Measurements from ENCODE around the gene CYP2F1.
"Not testable (repeated sequence)": the region's sequence is repeated elsewhere in the genome, so short reads cannot be mapped to it uniquely, and the experiment has no call there.

CYP2F1 gene

DNA sequence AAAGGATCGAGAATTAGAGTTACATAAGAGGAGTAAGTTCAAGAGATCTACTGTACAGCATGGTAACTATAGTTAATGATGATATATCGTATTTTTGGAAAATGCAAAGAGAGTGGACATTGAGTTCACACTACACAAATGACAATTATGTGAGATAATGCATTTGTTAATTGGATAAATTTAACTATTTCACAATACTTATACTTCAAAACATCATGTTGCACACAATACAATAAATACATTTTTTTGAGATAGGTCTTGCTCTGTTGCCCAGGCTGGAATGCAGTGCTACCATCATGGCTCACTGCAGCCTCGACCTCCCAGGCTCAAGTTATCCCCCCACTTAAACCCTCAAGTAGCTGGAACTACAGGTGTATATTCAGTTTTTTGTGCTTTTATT lies 8.1 kb upstream of the CYP2F1 start:
- intact Hi-C loops (cut with DNase I; ENCODE audit: low total_unique reads), result no loop called here
- H3K36me3 ChIP-seq, result no peaks in the 10 kb centered on the region
- H3K9me3 ChIP-seq, result peaks cover 0 to 7% (median 6%) of the 10 kb centered on the region in 3 donors
- H3K4me3 ChIP-seq, result no peak overlapping the region
- H3K27me3 ChIP-seq, result no peaks in the 10 kb centered on the region
- TF ChIP-seq, protein P1, sequence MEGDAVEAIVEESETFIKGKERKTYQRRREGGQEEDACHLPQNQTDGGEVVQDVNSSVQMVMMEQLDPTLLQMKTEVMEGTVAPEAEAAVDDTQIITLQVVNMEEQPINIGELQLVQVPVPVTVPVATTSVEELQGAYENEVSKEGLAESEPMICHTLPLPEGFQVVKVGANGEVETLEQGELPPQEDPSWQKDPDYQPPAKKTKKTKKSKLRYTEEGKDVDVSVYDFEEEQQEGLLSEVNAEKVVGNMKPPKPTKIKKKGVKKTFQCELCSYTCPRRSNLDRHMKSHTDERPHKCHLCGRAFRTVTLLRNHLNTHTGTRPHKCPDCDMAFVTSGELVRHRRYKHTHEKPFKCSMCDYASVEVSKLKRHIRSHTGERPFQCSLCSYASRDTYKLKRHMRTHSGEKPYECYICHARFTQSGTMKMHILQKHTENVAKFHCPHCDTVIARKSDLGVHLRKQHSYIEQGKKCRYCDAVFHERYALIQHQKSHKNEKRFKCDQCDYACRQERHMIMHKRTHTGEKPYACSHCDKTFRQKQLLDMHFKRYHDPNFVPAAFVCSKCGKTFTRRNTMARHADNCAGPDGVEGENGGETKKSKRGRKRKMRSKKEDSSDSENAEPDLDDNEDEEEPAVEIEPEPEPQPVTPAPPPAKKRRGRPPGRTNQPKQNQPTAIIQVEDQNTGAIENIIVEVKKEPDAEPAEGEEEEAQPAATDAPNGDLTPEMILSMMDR (IDR thresholded peaks at IDR 0.05), result no peak
- no peak overlapping the region for H3K27ac ChIP-seq
- no peak for DNase-seq
- no peaks in the 10 kb centered on the region for H3K4me1 ChIP-seq

DNA sequence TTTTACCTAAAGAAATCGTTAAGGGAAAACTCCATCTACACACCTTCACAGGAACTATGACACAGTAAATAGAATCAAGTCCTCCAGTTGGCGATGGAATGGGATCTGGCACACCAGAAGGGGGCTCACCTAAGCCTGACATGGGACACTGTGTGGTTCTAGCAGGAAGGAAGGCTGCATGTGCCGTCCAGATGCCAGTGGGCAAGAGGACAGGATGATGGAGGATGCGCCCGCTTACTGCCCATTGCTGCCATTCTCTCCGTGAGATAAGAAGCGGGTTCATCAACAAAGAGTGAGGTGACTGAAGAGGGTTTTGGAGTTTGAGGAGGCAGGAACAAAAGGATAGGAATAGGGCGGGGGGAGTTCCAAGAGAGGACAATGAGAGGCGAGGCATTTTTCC lies 2.9 kb upstream of the CYP2F1 start:
- no peaks in the 10 kb centered on the region for H3K36me3 ChIP-seq
- H3K4me3 ChIP-seq, result no peak overlapping the region
- no peak overlapping the region for H3K27ac ChIP-seq
- intact Hi-C loops (cut with DNase I; ENCODE audit: low total_unique reads), result no loop called here
- no peak for DNase-seq
- peaks cover 0 to 7% of the 10 kb centered on the region in 2 donors for H3K27me3 ChIP-seq
- TF ChIP-seq, protein P1 (IDR thresholded peaks at IDR 0.05), result no peak
- peaks cover 0 to 3% (median 0%) of the 10 kb centered on the region in 3 donors for H3K9me3 ChIP-seq
- no peaks in the 10 kb centered on the region for H3K4me1 ChIP-seq

DNA sequence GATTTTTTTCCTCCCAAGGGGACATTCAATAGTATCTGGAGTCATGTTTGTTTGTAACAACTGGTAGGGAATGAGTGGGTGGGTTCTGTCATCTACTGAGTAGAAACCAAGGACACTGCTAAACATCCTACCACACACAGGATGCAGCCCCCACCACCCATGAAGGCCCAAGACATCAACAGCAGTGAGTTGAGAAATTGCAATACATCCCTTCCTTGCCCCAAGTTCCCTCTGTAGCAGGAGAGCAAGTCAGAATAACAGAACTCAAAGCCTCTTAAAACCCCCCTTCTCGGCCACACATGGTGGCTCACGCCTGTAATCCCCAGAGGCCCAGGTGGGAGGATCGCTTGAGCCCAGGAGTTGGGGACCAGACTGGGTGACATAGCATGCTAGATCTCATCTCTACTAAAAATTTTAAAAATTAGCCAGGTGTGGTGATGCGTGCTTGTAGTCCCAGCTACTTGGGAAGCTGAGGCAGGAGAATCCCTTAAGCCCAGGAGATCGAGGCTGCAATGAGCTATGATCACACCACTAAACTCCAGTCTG lies 2.4 kb upstream of the CYP2F1 start:
- H3K9me3 ChIP-seq, result peaks cover 0 to 3% (median 0%) of the 10 kb centered on the region in 3 donors
- no peaks in the 10 kb centered on the region for H3K4me1 ChIP-seq
- H3K36me3 ChIP-seq, result no peaks in the 10 kb centered on the region
- peaks cover 0 to 11% of the 10 kb centered on the region in 2 donors for H3K27me3 ChIP-seq
- H3K27ac ChIP-seq, result no peak overlapping the region
- TF ChIP-seq, protein P1 (IDR thresholded peaks at IDR 0.05), result no peak
- intact Hi-C loops (cut with DNase I; ENCODE audit: low total_unique reads), result no loop called here
- H3K4me3 ChIP-seq, result no peak overlapping the region
- no peak for DNase-seq

DNA sequence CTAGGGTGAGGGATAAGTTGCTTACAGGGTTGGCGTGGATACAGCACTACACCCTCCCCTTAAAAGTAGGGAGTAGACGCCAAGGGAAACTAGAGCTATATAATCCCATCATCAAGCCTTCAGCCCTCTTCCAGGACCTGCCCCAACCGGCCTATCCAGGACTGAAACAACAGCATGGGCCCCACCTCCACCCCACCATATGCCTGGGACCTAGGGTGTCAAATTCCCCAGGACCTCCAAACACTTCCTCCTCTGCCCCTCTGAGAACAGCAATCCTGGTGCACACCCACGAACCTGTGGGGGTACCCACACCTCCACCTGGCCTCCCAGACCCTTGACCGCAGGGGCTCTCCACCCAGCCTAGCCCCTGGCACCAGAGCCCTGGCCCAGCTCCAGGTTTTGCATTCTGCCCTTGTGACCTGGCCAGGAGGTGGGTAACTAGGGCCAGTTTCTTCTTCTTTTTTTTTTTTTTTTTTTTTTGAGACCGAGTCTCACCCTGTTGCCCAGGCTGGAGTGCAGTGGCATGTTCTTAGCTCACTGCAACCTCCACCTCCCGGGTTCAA lies 1.4 kb upstream of the CYP2F1 start:
- H3K27ac ChIP-seq, result no peak overlapping the region
- TF ChIP-seq, protein P1 (IDR thresholded peaks at IDR 0.05), result no peak
- no peaks in the 10 kb centered on the region for H3K36me3 ChIP-seq
- intact Hi-C loops (cut with DNase I; ENCODE audit: low total_unique reads), result no loop called here
- peaks cover 0 to 3% (median 0%) of the 10 kb centered on the region in 3 donors for H3K9me3 ChIP-seq
- peaks cover 0 to 11% of the 10 kb centered on the region in 2 donors for H3K27me3 ChIP-seq
- no peak overlapping the region for H3K4me3 ChIP-seq
- no peaks in the 10 kb centered on the region for H3K4me1 ChIP-seq
- peak in 1 of 2 donors; percentile 51 for DNase-seq

DNA sequence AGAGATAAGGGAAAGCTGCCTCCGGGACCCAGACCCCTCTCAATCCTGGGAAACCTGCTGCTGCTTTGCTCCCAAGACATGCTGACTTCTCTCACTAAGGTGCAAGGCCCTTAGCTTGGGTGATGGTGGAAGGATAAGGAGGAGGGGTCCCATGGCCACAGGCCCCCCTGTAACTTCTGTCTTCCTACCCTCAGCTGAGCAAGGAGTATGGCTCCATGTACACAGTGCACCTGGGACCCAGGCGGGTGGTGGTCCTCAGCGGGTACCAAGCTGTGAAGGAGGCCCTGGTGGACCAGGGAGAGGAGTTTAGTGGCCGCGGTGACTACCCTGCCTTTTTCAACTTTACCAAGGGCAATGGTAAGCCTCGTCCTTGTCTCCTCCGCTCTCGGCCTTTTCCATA lies 2.0 kb downstream of the CYP2F1 start:
- Histone ChIP-seq H3K36me3 (no peaks in the 10 kb centered on the region), H3K27me3 (peaks cover 0 to 11% of the 10 kb centered on the region in 2 donors), H3K4me1 (no peaks in the 10 kb centered on the region), H3K27ac (no peak overlapping the region), H3K4me3 (no peak overlapping the region), H3K9me3 (peaks cover 0 to 3% (median 0%) of the 10 kb centered on the region in 3 donors)
- DNase-seq, result peak in 1 of 2 donors; percentile 38
- TF ChIP-seq, protein P1 (IDR thresholded peaks at IDR 0.05), result no peak
- intact Hi-C loops (cut with DNase I; ENCODE audit: low total_unique reads), result no loop called here

DNA sequence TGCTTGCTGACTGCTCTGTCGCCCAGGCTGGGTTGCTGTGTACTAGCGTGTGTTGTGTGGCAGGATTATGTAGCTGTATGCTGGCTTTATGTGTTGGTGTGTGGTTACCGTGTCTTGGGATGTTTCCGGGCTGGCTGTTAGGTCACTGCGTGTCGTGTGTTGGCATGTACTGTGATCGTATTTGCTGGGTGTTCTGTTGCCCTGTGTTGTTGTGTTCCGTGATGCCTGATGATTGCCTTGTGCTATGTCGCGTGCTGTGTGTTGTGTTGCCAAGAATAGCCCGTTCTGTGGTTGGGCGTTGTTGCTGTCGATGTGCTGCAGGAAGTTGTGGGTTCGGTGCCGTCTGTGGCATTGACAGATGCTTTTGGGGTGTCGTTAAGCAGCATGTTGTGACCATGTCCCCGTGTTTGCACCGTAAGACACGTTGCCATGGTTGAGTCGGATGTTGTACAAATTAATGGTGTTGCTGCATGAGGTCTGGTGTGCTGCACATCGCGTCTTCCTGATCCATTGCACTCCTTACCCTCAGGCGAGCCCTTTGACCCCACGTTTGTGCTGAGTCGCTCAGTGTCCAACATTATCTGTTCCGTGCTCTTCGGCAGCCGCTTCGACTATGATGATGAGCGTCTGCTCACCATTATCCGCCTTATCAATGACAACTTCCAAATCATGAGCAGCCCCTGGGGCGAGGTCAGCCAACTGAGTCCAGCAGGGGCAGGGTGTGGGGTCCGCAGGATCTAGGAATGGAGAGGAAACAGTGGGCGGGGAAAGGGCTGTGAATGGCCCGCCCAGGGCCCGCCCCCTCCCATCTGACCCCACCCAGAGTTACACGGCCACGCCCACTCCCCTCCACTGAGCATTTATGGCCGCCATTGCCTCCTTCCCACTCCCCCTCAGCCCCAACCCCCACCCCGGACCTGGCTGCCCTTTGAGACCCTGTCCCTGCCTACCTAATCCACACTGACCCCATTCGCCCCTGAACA lies 7.0 kb downstream of the CYP2F1 start:
- H3K4me3 ChIP-seq; H3K9me3 ChIP-seq; intact Hi-C loops (cut with DNase I; ENCODE audit: low total_unique reads); H3K4me1 ChIP-seq; H3K36me3 ChIP-seq; H3K27me3 ChIP-seq; H3K27ac ChIP-seq; DNase-seq: not testable (repeated sequence)

DNA sequence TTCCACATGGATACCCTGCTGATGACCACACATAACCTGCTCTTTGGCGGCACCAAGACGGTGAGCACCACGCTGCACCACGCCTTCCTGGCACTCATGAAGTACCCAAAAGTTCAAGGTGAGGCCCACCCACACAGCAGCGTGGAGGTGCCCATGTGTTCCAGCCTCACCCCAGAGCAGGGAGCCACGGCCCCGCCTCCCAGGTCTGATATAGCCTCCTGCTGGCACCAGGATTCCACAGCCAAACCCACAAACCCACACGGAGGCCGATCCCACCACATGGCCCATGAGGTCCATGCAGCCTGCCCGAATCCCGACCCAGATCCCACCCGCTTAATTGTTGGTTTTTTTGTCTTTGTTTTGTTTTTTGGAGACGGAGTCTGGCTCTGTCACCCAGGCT lies 8.6 kb downstream of the CYP2F1 start:
- H3K27me3 ChIP-seq; H3K9me3 ChIP-seq; H3K4me1 ChIP-seq; intact Hi-C loops (cut with DNase I; ENCODE audit: low total_unique reads); H3K4me3 ChIP-seq; H3K27ac ChIP-seq; DNase-seq; H3K36me3 ChIP-seq: not testable (repeated sequence)
